Stimulated activated CD8-positive, alpha-beta memory T cell treated with anti-CD3 and anti-CD28 coated beads, Interleukin-12 subunit alpha, Interleukin-12 subunit beta, amount 100 ng/mL, for 24 hours (primary cell): ENCODE results near the gene GPR55.

Source experiments
- DNase-seq: peaks from one replicate; pipeline ENCODE4 v3.0.0-alpha.2; 2020; ENCODE audit errors: extremely low read depth

The GPR55 gene

GRCh38 chr2:230879891-230880290 is 45.2 kb downstream of the GPR55 start:
- no peak for DNase-seq

GRCh38 chr2:230879271-230879882 is 45.7 kb downstream of the GPR55 start:
- no peak for DNase-seq

GRCh38 chr2:230878599-230879188 is 46.3 kb downstream of the GPR55 start:
- no peak for DNase-seq

DNA sequence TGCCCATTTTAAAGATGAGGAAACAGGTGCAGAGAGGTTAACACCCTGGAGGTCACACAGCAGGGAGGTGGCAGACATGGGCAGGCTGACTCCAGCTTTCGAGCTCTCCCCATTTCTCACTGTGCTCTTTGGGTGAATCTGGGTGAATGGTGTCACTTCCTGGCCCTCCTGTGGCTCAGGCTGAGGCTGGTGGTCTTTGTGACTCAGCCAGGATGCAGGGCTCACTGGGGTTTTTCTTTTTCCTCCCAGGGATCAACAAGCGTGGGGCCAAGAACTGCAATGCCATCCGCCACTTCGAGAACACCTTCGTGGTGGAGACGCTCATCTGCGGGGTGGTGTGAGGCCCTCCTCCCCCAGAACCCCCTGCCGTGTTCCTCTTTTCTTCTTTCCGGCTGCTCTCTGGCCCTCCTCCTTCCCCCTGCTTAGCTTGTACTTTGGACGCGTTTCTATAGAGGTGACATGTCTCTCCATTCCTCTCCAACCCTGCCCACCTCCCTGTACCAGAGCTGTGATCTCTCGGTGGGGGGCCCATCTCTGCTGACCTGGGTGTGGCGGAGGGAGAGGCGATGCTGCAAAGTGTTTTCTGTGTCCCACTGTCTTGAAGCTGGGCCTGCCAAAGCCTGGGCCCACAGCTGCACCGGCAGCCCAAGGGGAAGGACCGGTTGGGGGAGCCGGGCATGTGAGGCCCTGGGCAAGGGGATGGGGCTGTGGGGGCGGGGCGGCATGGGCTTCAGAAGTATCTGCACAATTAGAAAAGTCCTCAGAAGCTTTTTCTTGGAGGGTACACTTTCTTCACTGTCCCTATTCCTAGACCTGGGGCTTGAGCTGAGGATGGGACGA is 47.1 kb downstream of the GPR55 start:
- peak; percentile 40 for DNase-seq

DNA sequence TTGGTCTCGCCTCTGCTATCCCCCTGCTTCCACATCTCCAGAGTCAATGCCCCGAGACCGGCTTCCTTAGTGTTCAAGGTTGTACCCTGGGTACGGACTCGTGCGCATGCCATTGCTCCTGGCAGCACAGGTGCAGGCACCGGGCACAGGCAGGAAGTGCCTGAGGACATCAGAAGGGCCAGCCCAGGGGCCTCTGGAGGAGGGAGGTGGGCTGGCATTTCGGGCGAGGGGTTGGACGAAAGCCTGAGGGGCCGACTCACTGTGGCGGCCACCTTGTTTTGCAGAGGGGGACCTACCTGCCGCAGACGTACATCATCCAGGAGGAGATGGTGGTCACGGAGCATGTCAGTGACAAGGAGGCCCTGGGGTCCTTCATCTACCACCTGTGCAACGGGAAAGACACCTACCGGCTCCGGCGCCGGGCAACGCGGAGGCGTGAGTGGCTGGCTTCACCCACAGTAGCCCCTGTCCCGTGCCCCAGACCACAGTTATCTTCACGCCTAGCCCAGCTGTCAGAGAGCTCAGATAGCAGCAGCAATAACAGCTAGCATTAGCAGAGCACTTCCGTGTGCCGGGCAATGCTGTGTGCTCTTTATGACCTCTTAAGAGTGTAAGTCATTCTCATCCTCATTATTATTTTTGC is 47.8 kb downstream of the GPR55 start:
- no peak for DNase-seq

GRCh38 chr2:230875347-230876315 is 49.4 kb downstream of the GPR55 start:
- no peak for DNase-seq

DNA sequence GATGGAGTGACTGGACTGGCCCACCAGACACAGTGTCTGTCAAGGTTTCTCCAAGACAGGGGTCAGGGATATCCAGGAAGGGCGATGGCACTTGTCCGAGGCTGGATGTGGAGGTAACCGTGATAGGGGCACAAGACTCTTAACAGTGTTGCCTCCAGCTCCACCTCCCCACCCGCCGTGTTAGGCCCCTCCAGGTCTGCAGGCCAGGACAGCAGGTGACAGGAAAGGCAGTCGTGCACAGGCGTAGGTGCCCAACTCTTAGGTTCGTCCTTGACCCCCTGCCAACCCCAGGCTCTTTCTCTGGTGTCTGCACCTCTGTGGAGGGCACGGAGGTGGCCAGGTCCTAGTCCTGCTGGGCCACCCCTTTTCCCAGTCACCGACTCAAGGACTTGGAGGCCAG is 50.2 kb downstream of the GPR55 start:
- no peak for DNase-seq

- DNase-seq = no peak
Observed at GRCh38 chr2:230874456-230874855, 50.6 kb downstream of the GPR55 start.

- DNase-seq = no peak
Observed at GRCh38 chr2:230873661-230874401, 51.2 kb downstream of the GPR55 start.

GRCh38 chr2:230872968-230873660 is 51.9 kb downstream of the GPR55 start:
- DNase-seq = no peak

- DNase-seq = no peak
Observed at GRCh38 chr2:230872151-230872967, 52.7 kb downstream of the GPR55 start.

- no peak for DNase-seq
Observed at GRCh38 chr2:230871361-230872150, 53.5 kb downstream of the GPR55 start.

GRCh38 chr2:230870544-230871360 is 54.3 kb downstream of the GPR55 start:
- DNase-seq = no peak

DNA sequence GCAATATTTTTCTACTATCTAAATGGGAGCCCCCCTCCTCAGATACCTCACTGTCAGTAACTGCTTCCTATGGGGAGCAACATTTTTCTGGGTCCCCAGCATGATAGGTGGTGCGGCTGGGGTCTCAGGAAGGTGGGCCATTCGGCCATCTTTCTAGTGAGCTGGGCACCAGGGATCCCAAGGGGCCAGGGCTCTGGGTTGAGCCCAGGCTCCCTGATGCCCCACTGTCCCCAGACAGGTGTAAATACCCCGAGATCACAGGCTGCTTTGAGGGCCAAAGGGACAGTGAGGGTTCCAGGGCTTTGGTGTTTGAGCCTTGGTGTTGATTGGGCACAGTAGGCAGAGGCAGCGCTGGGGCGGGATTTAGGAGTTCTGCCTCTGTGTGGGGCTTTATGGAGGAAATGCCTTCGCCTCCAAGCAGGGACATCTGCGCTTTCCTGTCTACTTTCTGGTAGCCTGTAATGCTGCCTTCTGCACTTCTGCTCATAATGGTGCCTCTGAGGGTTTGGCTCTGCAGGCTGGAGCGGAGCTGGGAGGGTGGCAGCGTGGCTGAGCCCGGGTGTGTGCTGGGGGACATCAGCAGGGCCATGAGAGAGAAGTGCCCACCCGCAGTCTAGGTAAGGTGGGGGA is 55.0 kb downstream of the GPR55 start:
- no peak for DNase-seq

DNA sequence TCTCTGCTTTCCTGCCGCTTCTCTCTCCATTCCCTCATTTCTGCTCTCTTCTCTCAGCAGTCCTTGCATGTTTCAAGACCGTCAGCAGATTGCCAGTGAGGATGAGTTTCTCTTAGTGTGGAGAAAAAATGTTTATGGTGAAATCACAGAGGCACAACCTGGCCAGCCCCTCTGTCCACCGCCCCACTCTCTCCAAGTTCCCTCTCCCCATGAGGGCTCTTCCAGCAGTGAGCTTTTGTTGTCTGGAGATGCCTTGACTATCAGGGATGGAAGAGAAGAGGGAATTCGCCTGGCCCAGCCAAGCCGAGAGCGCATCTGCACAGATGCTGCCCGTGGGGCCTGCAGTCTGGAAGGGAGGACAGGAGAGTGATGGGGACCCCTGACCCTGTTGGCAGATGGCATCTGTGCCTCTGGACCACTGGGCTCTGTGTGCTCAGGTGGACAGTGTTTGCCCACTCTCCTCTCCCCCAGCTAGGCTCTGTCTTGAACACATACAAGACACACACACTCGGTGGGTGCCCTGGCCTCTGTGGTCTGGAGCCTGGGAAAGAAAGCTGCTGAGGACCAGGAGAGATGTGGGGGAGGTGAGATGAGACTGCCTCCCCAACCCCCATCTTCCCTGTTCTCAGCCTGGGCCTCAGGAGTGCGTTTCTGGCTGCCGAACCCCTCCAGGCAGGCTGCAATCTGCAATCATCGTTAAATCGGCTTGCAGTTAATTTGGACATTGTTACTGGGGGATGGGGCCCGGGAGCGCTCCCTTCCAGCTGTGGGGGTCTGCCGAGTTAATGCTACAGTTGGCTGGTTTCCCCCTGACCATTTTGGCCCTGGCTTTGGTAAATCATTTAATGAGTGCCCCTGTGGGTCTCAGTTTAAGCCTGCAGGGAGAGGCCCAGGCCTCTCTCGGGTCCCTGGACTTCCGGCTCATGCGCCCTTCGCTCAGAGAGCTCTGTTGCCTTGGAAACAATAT is 55.8 kb downstream of the GPR55 start:
- no peak for DNase-seq
